Testis (tissue), 3 donors: ENCODE data around the gene SCLY. TPM values are rescaled to one million over a fixed set of nuclear protein-coding genes. Genes with fewer than 3 reads are reported as not detected.

Source experiments
- DNase-seq: peaks from one replicate; pipeline ENCODE4 v3.0.0-alpha.2; 2019
- H3K27ac ChIP-seq, 2 donors: fragments of 200-600 bp; sonication (generic); one replicate each; pipeline ENCODE4 v1.5.1; 2019
- H3K27me3 ChIP-seq: fragments of 200-600 bp; sonication (generic); one replicate; pipeline ENCODE4 v1.5.1; 2019
- H3K36me3 ChIP-seq: fragments of 200-600 bp; sonication (generic); one replicate; pipeline ENCODE4 v1.5.1; 2017; ENCODE audit warnings: low read depth; ENCODE audit errors: missing control alignments
- H3K4me1 ChIP-seq: fragments of 200-600 bp; sonication (generic); one replicate; pipeline ENCODE4 v1.5.1; 2019
- H3K4me3 ChIP-seq, 2 donors: fragments of 200-600 bp; sonication (generic); one replicate each; pipeline ENCODE4 v1.5.1; 2017 to 2019
- H3K9me3 ChIP-seq: fragments of 200-600 bp; sonication (generic); one replicate; pipeline ENCODE4 v1.5.1; 2017
- POLR2A ChIP-seq: fragments of 450-650 bp; IDR thresholded peaks from one replicate; pipeline ENCODE4 v1.6.1; 2017; ENCODE audit warnings: antibody characterized with exemption, mild to moderate bottlenecking, moderate library complexity
- WGBS, 2 donors: methylation state at CpG; one replicate each; pipeline ENCODE4 v1.1.5; 2018; 5-methylcytosine and 5-hydroxymethylcytosine counted together
- intact Hi-C: fragments of 100-400 bp; cut with DNase I; formaldehyde crosslinking; loops from one replicate; pipeline ENCODE4 v1.15.1; 2023; ENCODE audit warnings: low total_unique reads
- polyA plus RNA-seq: library from polyadenylated mRNA; stranded (reverse); fragments of 350-450 nt; fragmentation: Illumina TruSeq; extraction: RNeasy Lipid Tissue Mini Kit (QIAGEN cat#74804); gene quantifications from one replicate; pipeline ENCODE4 v1.2.3, GENCODE V29; 2014; ENCODE audit warnings: low read depth, low replicate concordance; ENCODE audit not compliant: insufficient read depth
- total RNA-seq, 2 donors: library from RNA; depleted of rRNA; stranded (reverse); fragments of >200 nt; gene quantifications; one replicate each; pipeline ENCODE4 v1.2.3, GENCODE V29; 2016
- TF ChIP-seq, protein P1 (sequence below), 3 experiments: fragments of 450-650 bp in 2 of 3; fragments of 200-600 bp in 1 of 3; sonication (generic) in 1 of 3; IDR thresholded peaks; one replicate each; pipeline ENCODE4 v1.5.1; 2016 to 2019; ENCODE audit warnings: antibody characterized with exemption in 3 of 3, mild to moderate bottlenecking in 2 of 3, moderate library complexity in 1 of 3

The SCLY gene
- total and polyA plus RNA-seq, 3 donors from 2014 or later: 19.6 to 40.2 (median 24.6) TPM

DNA sequence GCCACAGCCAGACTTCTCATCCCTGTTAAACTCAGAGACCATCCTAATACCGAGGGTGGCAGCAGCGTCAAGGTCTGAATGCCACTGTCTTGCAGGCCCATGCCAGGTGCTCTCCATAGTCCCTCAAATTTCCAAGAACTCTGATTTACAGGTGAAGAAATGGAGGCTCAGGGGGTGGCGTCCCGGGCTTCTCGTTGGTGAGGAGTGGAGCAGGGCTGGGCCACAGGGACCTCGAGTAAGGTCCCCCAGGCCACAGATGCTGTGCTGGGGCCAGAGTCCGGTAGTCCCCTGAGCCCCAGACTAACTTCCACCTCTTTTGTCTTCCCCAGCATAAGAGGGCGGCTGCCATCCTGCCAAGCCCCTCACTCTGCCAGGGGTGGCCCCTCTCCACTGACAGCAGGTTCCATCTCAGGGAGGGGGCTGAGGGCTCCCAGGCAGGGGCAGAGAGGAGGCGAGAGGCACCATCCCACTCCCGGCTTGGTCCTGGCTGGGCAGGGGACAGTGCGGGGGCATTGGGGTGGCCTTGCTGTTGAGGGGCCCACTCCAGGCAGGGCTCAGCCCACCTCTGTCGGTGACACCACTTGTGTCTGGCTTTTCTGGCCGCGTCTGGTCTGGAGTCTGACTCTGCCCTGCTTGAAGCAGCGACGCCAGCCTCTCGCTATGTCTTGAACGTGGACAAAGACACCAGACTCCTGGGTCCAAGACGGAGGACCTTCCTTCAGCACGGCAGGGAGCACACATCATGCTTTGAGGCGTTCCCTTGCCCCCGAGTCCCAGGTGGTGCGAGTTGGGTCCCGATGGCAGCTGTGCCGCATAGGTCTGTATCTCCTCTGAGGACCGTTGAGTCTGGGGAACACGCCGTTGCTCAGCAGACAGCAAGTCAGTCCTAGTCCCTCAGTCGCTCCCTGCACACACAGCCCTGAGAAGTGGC is 61.8 kb downstream of the SCLY start:
- intact Hi-C loops: no loop called here
- WGBS, 2 donors: 89 to 93% methylated on average over 16 to 29 of the region's 29 CpGs
- DNase-seq: no peak
- H3K27me3 ChIP-seq: no peaks in the 10 kb centered on the region
- H3K9me3 ChIP-seq: no peaks in the 10 kb centered on the region
- TF ChIP-seq, protein P1, sequence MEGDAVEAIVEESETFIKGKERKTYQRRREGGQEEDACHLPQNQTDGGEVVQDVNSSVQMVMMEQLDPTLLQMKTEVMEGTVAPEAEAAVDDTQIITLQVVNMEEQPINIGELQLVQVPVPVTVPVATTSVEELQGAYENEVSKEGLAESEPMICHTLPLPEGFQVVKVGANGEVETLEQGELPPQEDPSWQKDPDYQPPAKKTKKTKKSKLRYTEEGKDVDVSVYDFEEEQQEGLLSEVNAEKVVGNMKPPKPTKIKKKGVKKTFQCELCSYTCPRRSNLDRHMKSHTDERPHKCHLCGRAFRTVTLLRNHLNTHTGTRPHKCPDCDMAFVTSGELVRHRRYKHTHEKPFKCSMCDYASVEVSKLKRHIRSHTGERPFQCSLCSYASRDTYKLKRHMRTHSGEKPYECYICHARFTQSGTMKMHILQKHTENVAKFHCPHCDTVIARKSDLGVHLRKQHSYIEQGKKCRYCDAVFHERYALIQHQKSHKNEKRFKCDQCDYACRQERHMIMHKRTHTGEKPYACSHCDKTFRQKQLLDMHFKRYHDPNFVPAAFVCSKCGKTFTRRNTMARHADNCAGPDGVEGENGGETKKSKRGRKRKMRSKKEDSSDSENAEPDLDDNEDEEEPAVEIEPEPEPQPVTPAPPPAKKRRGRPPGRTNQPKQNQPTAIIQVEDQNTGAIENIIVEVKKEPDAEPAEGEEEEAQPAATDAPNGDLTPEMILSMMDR (IDR thresholded peaks at IDR 0.05): no peak
- no peak for TF ChIP-seq POLR2A
- H3K4me3 ChIP-seq: no peak overlapping the region
- no peaks in the 10 kb centered on the region for H3K4me1 ChIP-seq
- H3K36me3 ChIP-seq: no peaks in the 10 kb centered on the region
- H3K27ac ChIP-seq: no peak overlapping the region

DNA sequence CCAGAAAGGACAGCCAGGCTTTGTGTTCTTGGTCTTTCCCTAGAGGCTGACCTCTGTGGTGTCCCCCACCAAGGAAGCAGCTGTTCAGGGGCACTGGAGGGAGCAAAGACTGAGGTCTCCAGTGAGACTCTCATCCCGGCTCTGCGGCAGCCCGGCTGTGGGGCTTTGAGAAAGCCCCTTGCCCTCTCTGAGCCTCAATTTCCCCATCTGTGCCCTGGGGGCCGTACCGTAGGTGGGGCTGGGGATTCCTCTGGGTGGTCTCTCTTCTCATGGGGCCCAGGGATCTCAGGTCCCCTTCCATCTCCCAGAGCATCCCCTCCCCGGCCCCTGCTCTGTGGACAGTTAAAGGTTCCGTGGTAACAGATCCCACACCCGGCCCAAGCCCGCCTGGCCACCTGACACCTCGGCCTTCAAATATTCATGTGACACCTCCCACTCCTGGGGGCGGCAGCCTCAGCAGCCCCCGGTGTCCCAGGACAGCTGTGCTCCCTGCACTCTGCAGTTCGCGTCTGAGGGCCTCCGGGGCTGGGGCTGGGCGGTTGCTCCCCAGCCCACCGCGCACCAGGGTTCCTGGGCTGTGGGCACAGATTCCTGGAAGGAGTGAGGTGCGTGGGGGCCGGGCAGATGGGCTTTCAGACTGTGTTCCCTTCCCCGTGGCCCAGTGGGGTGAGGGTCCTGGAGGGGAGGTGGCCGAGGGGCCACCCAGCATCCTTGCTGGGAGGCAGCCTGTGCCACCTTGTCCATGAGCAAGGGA is 62.6 kb downstream of the SCLY start:
- WGBS, 2 donors: 74 to 78% methylated on average over 14 to 19 of the region's 22 CpGs
- no peaks in the 10 kb centered on the region for H3K27me3 ChIP-seq
- no peak overlapping the region for H3K27ac ChIP-seq
- intact Hi-C loops: no loop called here
- H3K9me3 ChIP-seq: no peaks in the 10 kb centered on the region
- peaks cover 2% of the 10 kb centered on the region for H3K4me1 ChIP-seq
- DNase-seq: no peak
- H3K4me3 ChIP-seq: no peak overlapping the region
- H3K36me3 ChIP-seq: no peaks in the 10 kb centered on the region
- TF ChIP-seq POLR2A: no peak
- TF ChIP-seq, protein P1 (IDR thresholded peaks at IDR 0.05): no peak

DNA sequence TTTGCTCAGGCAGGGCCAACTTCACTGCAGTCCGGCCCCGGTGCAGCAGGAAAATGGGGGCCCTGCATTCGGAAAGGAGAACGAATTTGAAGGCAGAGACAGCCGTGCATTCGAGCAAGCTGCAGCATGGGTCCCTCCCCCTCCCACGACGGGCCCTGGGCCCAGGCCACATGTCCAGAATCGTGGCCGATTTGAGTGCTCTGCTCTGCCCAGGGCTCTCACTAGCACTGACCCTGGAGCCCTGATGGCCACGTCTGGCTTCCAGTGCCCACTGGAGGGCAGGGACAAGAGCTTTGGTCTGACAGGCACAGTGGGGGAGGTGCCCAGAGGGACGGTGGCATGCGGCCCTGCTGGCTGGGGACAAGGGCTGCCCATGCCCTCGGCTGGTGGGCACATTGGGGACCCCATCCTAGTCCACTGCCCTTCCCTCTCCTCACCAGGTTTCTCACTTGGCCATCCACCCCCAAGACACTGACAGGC is 63.2 kb downstream of the SCLY start:
- H3K27me3 ChIP-seq: no peaks in the 10 kb centered on the region
- H3K36me3 ChIP-seq: no peaks in the 10 kb centered on the region
- H3K27ac ChIP-seq: no peak overlapping the region
- DNase-seq: no peak
- no peaks in the 10 kb centered on the region for H3K9me3 ChIP-seq
- H3K4me1 ChIP-seq: peaks cover 2% of the 10 kb centered on the region
- TF ChIP-seq, protein P1 (IDR thresholded peaks at IDR 0.05): no peak
- no peak for TF ChIP-seq POLR2A
- no peak overlapping the region for H3K4me3 ChIP-seq
- 55 to 87% methylated on average over 5 to 14 of the region's 14 CpGs for WGBS, 2 donors
- intact Hi-C loops: no loop called here

DNA sequence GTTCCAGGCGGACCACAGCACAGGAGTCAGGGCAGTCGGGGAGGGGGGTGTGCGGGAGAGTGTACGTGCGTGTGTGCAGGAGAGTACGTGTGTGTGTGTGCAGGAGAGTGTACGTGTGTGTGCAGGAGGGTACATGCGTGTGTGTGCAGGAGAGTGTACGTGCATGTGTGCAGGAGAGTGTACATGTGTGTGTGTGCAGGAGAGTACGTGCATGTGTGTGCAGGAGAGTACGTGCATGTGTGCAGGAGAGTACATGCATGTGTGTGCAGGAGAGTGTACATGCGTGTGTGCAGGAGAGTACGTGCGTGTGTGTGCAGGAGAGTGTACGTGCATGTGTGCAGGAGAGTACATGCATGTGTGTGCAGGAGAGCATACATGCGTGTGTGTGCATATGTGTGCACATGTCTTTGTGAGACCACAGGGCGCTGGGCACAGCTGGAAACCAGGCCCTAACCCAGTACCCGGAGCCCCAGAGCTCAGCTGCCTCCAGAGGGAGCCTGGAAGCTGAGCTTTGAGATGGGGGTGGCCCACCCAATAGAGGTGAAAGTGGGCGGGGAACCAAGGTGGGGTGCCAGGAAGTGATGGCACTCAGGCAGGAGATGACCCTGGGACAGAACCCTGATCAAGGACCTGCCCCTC is 63.8 kb downstream of the SCLY start:
- H3K9me3 ChIP-seq: no peaks in the 10 kb centered on the region
- H3K36me3 ChIP-seq: no peaks in the 10 kb centered on the region
- 80 to 90% methylated on average over 19 of the region's 19 CpGs for WGBS, 2 donors
- TF ChIP-seq POLR2A: no peak
- TF ChIP-seq, protein P1 (IDR thresholded peaks at IDR 0.05): no peak
- intact Hi-C loops: no loop called here
- no peak overlapping the region for H3K27ac ChIP-seq
- H3K4me1 ChIP-seq: peaks cover 2% of the 10 kb centered on the region
- H3K27me3 ChIP-seq: no peaks in the 10 kb centered on the region
- DNase-seq: no peak
- no peak overlapping the region for H3K4me3 ChIP-seq
